ENCODE results near the gene UBQLN4. TPM values are rescaled to one million over a fixed set of nuclear protein-coding genes. Genes with fewer than 3 reads are reported as not detected.
A peak's percentile ranks its signal among the peaks of the same experiment; 100 is the strongest.

Gene UBQLN4
- total RNA-seq, 1 donor from 2014 or later, result 28.2 TPM

- DNase-seq (ENCODE audit: low read depth), result no peak
- TF ChIP-seq CTCF (conservative IDR thresholded peaks at IDR 0.05; ENCODE audit: low read depth, low read length), result no peak
- H3K4me3 ChIP-seq (ENCODE audit: low read depth, low read length), result no peak within 1 kb of the TSS
Measured at GRCh38 chr1:156060937-156061636, 7.5 kb upstream of the UBQLN4 start, which contains the start of gene RAB25. Gene RAB25 (plus strand): TSS chr1:156061160. CDS start chr1:156061401, 241 bp downstream.

- DNase-seq (ENCODE audit: low read depth), result no peak
- TF ChIP-seq CTCF (conservative IDR thresholded peaks at IDR 0.05; ENCODE audit: low read depth, low read length), result no peak
- H3K4me3 ChIP-seq (ENCODE audit: low read depth, low read length), result no peak overlapping the region
Measured at GRCh38 chr1:156056326-156056849, 2.8 kb upstream of the UBQLN4 start.

GRCh38 chr1:156055281-156056048 lies 1.9 kb upstream of the UBQLN4 start:
- no peak for TF ChIP-seq CTCF (conservative IDR thresholded peaks at IDR 0.05; ENCODE audit: low read depth, low read length)
- no peak for DNase-seq (ENCODE audit: low read depth)

GRCh38 chr1:156054500-156055280 lies 1.1 kb upstream of the UBQLN4 start, which contains the start of gene LAMTOR2:
Gene LAMTOR2 (plus strand): TSS chr1:156054782. CDS start chr1:156054890, 108 bp downstream.
- peak; percentile 52 for DNase-seq (ENCODE audit: low read depth)
- H3K4me3 ChIP-seq (ENCODE audit: low read depth, low read length), result peak within 1 kb of the TSS; percentile 100
- TF ChIP-seq CTCF (conservative IDR thresholded peaks at IDR 0.05; ENCODE audit: low read depth, low read length), result no peak

More at GRCh38 chr1:156055281-156056048, 1.9 kb upstream of the UBQLN4 start:
- H3K4me3 ChIP-seq (ENCODE audit: low read depth, low read length), result peak overlapping the region; percentile 100

- no peak for DNase-seq (ENCODE audit: low read depth)
- H3K4me3 ChIP-seq (ENCODE audit: low read depth, low read length), result peak overlapping the region; percentile 91
- TF ChIP-seq CTCF (conservative IDR thresholded peaks at IDR 0.05; ENCODE audit: low read depth, low read length), result peak; percentile 39
Measured at GRCh38 chr1:156052862-156053767, 483 bp downstream of the UBQLN4 start.

Measured in epithelial cell of proximal tubule (primary cell).